GM23338 (cell line): ENCODE measurements around the gene SYNE2. TPM values are rescaled to one million over a fixed set of nuclear protein-coding genes. Genes with fewer than 3 reads are reported as not detected.

Experiments used
- ATAC-seq: fragments of 200-7000 bp; cut with Tn5 transposase; 3 replicates; pipeline ENCODE4 v1.9.1; 2020
- DNase-seq: peaks from one replicate; pipeline ENCODE4 v3.0.0-alpha.2; 2015; ENCODE audit warnings: low spot score
- H2AFZ ChIP-seq: fragments of 200-600 bp; sonication (generic); 2 replicates; pipeline ENCODE4 v1.8.0; 2016; ENCODE audit warnings: antibody characterized with exemption, mild to moderate bottlenecking, moderate library complexity
- H3F3A ChIP-seq: fragments of 200-600 bp; sonication (generic); replicated peaks from 2 replicates; pipeline ENCODE4 v1.8.0; 2017; ENCODE audit warnings: antibody characterized with exemption, mixed run types, low read depth
- H3K27ac ChIP-seq: fragments of 200-600 bp; sonication (generic); 2 replicates; pipeline ENCODE4 v1.6.1; 2016; ENCODE audit warnings: low read depth
- H3K27me3 ChIP-seq: fragments of 200-600 bp; sonication (generic); 2 replicates; pipeline ENCODE4 v1.8.0; 2016; ENCODE audit warnings: mild to moderate bottlenecking, mixed run types, moderate library complexity; ENCODE audit not compliant: insufficient read depth
- H3K36me3 ChIP-seq: fragments of 200-600 bp; sonication (generic); 2 replicates; pipeline ENCODE4 v1.8.0; 2016; ENCODE audit warnings: mild to moderate bottlenecking; ENCODE audit not compliant: insufficient read depth
- H3K4me1 ChIP-seq: fragments of 200-600 bp; sonication (generic); 2 replicates; pipeline ENCODE4 v1.8.0; 2016; ENCODE audit warnings: mild to moderate bottlenecking, moderate library complexity; ENCODE audit not compliant: insufficient read depth
- H3K4me2 ChIP-seq: fragments of 200-600 bp; sonication (generic); 2 replicates; pipeline ENCODE4 v1.7.1; 2017; ENCODE audit warnings: mixed run types
- H3K4me3 ChIP-seq: fragments of 200-600 bp; sonication (generic); 2 replicates; pipeline ENCODE4 v1.6.1; 2016; ENCODE audit warnings: mixed run types
- H3K79me2 ChIP-seq: fragments of 200-600 bp; sonication (generic); replicated peaks from 2 replicates; pipeline ENCODE4 v1.8.0; 2017; ENCODE audit warnings: mild to moderate bottlenecking; ENCODE audit not compliant: insufficient read depth
- H3K9me2 ChIP-seq: fragments of 200-600 bp; sonication (generic); 2 replicates; pipeline ENCODE4 v1.8.0; 2017; ENCODE audit not compliant: insufficient read depth
- H4K20me1 ChIP-seq: fragments of 200-600 bp; sonication (generic); replicated peaks from 2 replicates; pipeline ENCODE4 v1.8.0; 2017; ENCODE audit warnings: mild to moderate bottlenecking; ENCODE audit not compliant: insufficient read depth
- H3K27ac Mint-ChIP-seq: 2 replicates; pipeline ENCODE4 v1.8.0; 2020; ENCODE audit warnings: inconsistent platforms, mild to moderate bottlenecking, moderate library complexity, mixed read lengths
- H3K27me3 Mint-ChIP-seq: 3 replicates; pipeline ENCODE4 v1.8.0; 2022; ENCODE audit warnings: low read depth, mild to moderate bottlenecking, moderate library complexity, mixed read lengths, inconsistent platforms; ENCODE audit not compliant: insufficient read depth, poor library complexity
- H3K36me3 Mint-ChIP-seq: 3 replicates; pipeline ENCODE4 v1.8.0; 2021; ENCODE audit warnings: low read depth, mild to moderate bottlenecking, inconsistent platforms, moderate library complexity, mixed read lengths
- H3K4me1 Mint-ChIP-seq: 3 replicates; pipeline ENCODE4 v1.8.0; 2020; ENCODE audit warnings: mild to moderate bottlenecking, inconsistent platforms, mixed read lengths
- H3K4me3 Mint-ChIP-seq: 3 replicates; pipeline ENCODE4 v1.8.0; 2021; ENCODE audit warnings: moderate library complexity, mild to moderate bottlenecking, inconsistent platforms, mixed read lengths
- H3K9me3 Mint-ChIP-seq: 3 replicates; pipeline ENCODE4 v1.8.0; 2020; ENCODE audit warnings: moderate library complexity, mild to moderate bottlenecking, inconsistent platforms, mixed read lengths
- CREB1 ChIP-seq: fragments of 250-450 bp; sonication (Bioruptor Pico); IDR thresholded peaks from 2 replicates; pipeline ENCODE4 v1.5.0; 2020; ENCODE audit warnings: low read depth, mild to moderate bottlenecking, moderate library complexity
- CTCF ChIP-seq, 2 experiments: fragments of 200-600 bp in 1 of 2; sonication (generic) in 1 of 2; conservative IDR thresholded peaks; 2 replicates each; pipeline versions ENCODE4 v1.5.1 to v1.6.1; 2016 to 2017; ENCODE audit warnings: antibody characterized with exemption in 2 of 2, low read depth in 2 of 2, mild to moderate bottlenecking in 2 of 2, moderate library complexity in 1 of 2
- EZH2 ChIP-seq: fragments of 200-600 bp; sonication (generic); IDR thresholded peaks from one replicate; pipeline ENCODE4 v1.8.0; 2017; ENCODE audit warnings: antibody characterized with exemption, mild to moderate bottlenecking, low read depth; ENCODE audit not compliant: unreplicated experiment
- JUNB ChIP-seq: IDR thresholded peaks from one replicate; pipeline ENCODE4 v1.6.1; 2016; ENCODE audit warnings: antibody characterized with exemption; ENCODE audit not compliant: unreplicated experiment
- NANOG ChIP-seq: IDR thresholded peaks from 2 replicates; pipeline ENCODE4 v1.6.1; 2016; ENCODE audit warnings: antibody characterized with exemption, borderline replicate concordance
- POLR2AphosphoS5 ChIP-seq: IDR thresholded peaks from 2 replicates; pipeline ENCODE4 v1.6.1; 2016; ENCODE audit warnings: antibody characterized with exemption, low read depth
- STAT1 ChIP-seq: IDR thresholded peaks from one replicate; pipeline ENCODE4 v1.6.1; 2016; ENCODE audit warnings: antibody characterized with exemption; ENCODE audit not compliant: unreplicated experiment
- ZNF331 ChIP-seq: fragments of 250-450 bp; sonication (Bioruptor Pico); IDR thresholded peaks from 2 replicates; pipeline ENCODE4 v1.5.0; 2020; ENCODE audit warnings: low read depth, mild to moderate bottlenecking, moderate library complexity
- ZNF462 ChIP-seq: fragments of 250-450 bp; sonication (Bioruptor Pico); IDR thresholded peaks from 2 replicates; pipeline ENCODE4 v1.5.0; 2020; ENCODE audit warnings: mild to moderate bottlenecking, moderate library complexity
- polyA plus RNA-seq: library from polyadenylated mRNA; unstranded; fragments of >200 nt; fragmentation: Nextera tagmentation; extraction: Ambion mirVana; gene quantifications from 2 replicates; pipeline ENCODE4 v1.2.1, GENCODE V29; 2016
- total RNA-seq: library from RNA; depleted of rRNA; stranded (reverse); fragments of >200 nt; shearing (Covaris generic); gene quantifications from 2 replicates; pipeline ENCODE4 v1.2.3, GENCODE V29; 2014

The SYNE2 gene
- total and polyA plus RNA-seq, 2 experiments from 2014 or later, result 34.3 to 86.5 TPM

GRCh38 chr14:64053694-64054669 is 201.2 kb downstream of the SYNE2 start (continued):
- TF ChIP-seq CTCF (conservative IDR thresholded peaks at IDR 0.05; ENCODE audit: low read depth in 2 of 2) (no peak), ZNF331 (CRISPR knock-in tag) (no peak), JUNB (no peak), CREB1 (CRISPR knock-in tag) (no peak), STAT1 (no peak)

- H3K27me3 Mint-ChIP-seq, result peaks cover 4% of the 10 kb centered on the region
- Histone ChIP-seq H3K27ac (0 out of 2 replicates have a peak overlapping the region, but pooled peaks have one; percentile 12), H3K4me3 (no peak overlapping the region), H3K9me2 (no peaks in the 10 kb centered on the region), H3K4me1 (peaks cover 22% of the 10 kb centered on the region), H3K4me2 (no peak overlapping the region), H3K27me3 (no peaks in the 10 kb centered on the region), H3F3A (no peaks in the 10 kb centered on the region), H4K20me1 (no peaks in the 10 kb centered on the region), H2AFZ (no peak overlapping the region), H3K79me2 (no peaks in the 10 kb centered on the region), H3K36me3 (no peaks in the 10 kb centered on the region)
- peak overlapping the region; percentile 11 for H3K27ac Mint-ChIP-seq
- H3K36me3 Mint-ChIP-seq, result peaks cover 7% of the 10 kb centered on the region; the same call in 2 of the 3 replicates
- TF ChIP-seq ZNF462 (CRISPR knock-in tag), result no peak
- no peak for TF ChIP-seq POLR2AphosphoS5
- TF ChIP-seq STAT1, result no peak
- TF ChIP-seq ZNF331 (CRISPR knock-in tag), result no peak
- TF ChIP-seq EZH2, result no peak
- no peak for TF ChIP-seq NANOG
- no peaks in the 10 kb centered on the region for H3K9me3 Mint-ChIP-seq
- H3K4me1 Mint-ChIP-seq, result peaks cover 18% of the 10 kb centered on the region
- no peak overlapping the region for H3K4me3 Mint-ChIP-seq
- DNase-seq, result no peak
- no peak for ATAC-seq
Measured at GRCh38 chr14:64059454-64060198, 206.8 kb downstream of the SYNE2 start.
